Measurements from ENCODE around the gene PMEPA1.

PMEPA1 gene

DNA sequence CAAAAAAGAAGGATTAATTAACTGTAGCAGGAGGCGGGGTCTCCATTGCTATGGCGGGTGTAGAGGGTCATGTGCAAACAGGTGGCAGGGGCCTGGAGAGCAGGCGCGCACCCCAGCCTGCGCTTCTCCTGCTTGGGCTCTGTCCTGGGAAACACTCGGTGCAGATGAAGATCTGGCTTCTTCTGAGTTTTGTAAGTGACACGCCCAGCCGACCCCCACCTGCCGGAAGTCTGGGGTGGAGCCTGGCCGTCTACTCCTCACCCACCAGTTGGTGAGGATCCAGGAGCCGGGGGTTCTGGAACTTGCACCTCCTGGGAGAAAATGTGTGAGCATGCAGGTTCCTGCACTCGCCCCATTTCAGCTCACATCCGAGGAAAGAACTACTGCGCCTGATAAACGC is 19.3 kb downstream of the PMEPA1 start:
- H3K4me1 Mint-ChIP-seq, result peaks cover 62% of the 10 kb centered on the region
- H3K9me3 Mint-ChIP-seq, result no peaks in the 10 kb centered on the region
- no peak overlapping the region for H3K27ac Mint-ChIP-seq
- TF ChIP-seq, protein P1, sequence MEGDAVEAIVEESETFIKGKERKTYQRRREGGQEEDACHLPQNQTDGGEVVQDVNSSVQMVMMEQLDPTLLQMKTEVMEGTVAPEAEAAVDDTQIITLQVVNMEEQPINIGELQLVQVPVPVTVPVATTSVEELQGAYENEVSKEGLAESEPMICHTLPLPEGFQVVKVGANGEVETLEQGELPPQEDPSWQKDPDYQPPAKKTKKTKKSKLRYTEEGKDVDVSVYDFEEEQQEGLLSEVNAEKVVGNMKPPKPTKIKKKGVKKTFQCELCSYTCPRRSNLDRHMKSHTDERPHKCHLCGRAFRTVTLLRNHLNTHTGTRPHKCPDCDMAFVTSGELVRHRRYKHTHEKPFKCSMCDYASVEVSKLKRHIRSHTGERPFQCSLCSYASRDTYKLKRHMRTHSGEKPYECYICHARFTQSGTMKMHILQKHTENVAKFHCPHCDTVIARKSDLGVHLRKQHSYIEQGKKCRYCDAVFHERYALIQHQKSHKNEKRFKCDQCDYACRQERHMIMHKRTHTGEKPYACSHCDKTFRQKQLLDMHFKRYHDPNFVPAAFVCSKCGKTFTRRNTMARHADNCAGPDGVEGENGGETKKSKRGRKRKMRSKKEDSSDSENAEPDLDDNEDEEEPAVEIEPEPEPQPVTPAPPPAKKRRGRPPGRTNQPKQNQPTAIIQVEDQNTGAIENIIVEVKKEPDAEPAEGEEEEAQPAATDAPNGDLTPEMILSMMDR (IDR thresholded peaks at IDR 0.05), result no peak
- no peak overlapping the region for H3K4me3 Mint-ChIP-seq
- DNase-seq, result no peak
- no peaks in the 10 kb centered on the region for H3K36me3 Mint-ChIP-seq (ENCODE audit: low read depth)
- peaks cover 7% of the 10 kb centered on the region for H3K27me3 Mint-ChIP-seq (ENCODE audit: low read depth, poor library complexity)

DNA sequence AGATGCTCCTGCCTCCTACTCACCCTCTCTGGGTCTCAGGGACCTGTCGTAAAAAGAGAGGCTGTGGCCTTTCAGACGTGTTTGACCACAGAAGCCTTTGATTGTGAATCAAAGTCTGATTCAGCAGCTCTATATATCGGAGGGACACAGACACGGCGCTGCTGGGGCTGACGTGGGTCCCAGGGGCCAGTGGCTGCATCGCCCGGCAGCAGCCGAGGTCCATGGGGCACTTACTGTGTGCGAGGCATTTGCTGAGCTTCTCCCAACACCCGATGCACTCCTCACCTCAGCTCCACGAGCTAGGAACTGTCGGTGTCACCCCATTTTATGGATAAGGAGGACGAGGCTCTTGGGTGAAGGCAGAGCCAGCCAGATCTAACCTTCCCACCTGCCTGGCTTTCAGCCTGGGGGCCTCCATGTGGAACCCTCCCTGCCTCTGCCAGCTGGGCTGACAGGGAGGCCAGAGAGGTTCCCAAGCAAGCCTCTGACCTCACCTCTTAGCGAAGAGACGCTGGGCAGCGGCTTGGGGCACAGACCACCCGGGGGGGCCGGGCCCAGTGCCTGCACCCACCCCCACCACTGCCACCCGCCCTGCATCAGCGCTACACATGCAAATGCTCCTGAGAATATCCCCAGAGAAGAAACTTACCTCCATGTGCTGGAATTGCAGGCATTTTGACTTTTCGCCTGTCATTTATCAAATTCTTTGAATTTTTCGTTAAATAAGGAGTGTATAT is 19.9 kb downstream of the PMEPA1 start:
- no peaks in the 10 kb centered on the region for H3K9me3 Mint-ChIP-seq
- DNase-seq, result no peak
- TF ChIP-seq, protein P1 (IDR thresholded peaks at IDR 0.05), result no peak
- no peaks in the 10 kb centered on the region for H3K36me3 Mint-ChIP-seq (ENCODE audit: low read depth)
- no peak overlapping the region for H3K27ac Mint-ChIP-seq
- peaks cover 7% of the 10 kb centered on the region for H3K27me3 Mint-ChIP-seq (ENCODE audit: low read depth, poor library complexity)
- H3K4me1 Mint-ChIP-seq, result peaks cover 68% of the 10 kb centered on the region
- H3K4me3 Mint-ChIP-seq, result no peak overlapping the region

DNA sequence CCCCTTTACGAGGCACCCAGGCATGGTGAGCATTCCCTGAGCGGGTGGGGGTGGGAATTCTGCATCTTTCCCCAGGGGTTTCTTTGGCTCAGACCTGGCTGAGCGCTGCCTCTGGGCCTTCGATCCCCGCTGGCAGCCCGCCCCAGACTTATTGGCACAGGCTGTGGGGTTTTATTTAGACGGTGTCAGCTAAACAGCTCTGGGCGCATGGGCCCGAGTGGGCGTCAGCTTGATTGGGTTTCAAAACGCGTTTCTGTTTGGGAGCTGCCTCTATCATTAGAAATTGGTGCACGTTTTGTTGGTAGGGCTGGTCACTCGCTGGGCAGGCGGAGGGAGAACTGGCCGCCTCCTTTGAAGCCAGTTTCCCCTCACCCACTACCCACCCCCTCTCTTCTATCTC is 21.0 kb downstream of the PMEPA1 start:
- Mint-ChIP-seq H3K4me1 (peaks cover 73% of the 10 kb centered on the region), H3K9me3 (no peaks in the 10 kb centered on the region), H3K36me3 (ENCODE audit: low read depth) (no peaks in the 10 kb centered on the region), H3K4me3 (no peak overlapping the region), H3K27me3 (ENCODE audit: low read depth, poor library complexity) (peaks cover 7% of the 10 kb centered on the region), H3K27ac (no peak overlapping the region)
- no peak for DNase-seq
- TF ChIP-seq, protein P1 (IDR thresholded peaks at IDR 0.05), result no peak

DNA sequence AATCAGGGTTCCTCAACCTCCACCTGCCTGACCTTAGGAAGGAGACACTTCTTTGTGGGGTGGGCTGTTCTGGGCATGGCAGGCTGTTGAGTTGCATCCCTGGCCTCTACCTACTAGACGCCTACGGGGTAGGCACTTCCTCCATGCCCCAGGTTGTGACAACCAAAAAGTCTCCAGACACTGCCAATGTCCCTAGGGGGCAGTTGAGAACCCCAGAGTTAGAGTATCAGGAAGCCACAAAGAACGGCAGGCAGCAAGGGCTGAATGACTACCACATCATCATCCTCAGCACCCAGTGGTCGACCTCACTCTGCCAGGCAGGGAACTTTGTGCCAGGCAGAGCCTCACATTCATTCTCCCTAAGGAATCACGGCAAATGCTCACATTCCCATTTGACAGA is 21.5 kb downstream of the PMEPA1 start:
- no peak overlapping the region for H3K27ac Mint-ChIP-seq
- DNase-seq, result no peak
- H3K36me3 Mint-ChIP-seq (ENCODE audit: low read depth), result no peaks in the 10 kb centered on the region
- TF ChIP-seq, protein P1 (IDR thresholded peaks at IDR 0.05), result no peak
- H3K4me3 Mint-ChIP-seq, result no peak overlapping the region
- H3K4me1 Mint-ChIP-seq, result peaks cover 73% of the 10 kb centered on the region
- H3K9me3 Mint-ChIP-seq, result no peaks in the 10 kb centered on the region
- peaks cover 7% of the 10 kb centered on the region for H3K27me3 Mint-ChIP-seq (ENCODE audit: low read depth, poor library complexity)

DNA sequence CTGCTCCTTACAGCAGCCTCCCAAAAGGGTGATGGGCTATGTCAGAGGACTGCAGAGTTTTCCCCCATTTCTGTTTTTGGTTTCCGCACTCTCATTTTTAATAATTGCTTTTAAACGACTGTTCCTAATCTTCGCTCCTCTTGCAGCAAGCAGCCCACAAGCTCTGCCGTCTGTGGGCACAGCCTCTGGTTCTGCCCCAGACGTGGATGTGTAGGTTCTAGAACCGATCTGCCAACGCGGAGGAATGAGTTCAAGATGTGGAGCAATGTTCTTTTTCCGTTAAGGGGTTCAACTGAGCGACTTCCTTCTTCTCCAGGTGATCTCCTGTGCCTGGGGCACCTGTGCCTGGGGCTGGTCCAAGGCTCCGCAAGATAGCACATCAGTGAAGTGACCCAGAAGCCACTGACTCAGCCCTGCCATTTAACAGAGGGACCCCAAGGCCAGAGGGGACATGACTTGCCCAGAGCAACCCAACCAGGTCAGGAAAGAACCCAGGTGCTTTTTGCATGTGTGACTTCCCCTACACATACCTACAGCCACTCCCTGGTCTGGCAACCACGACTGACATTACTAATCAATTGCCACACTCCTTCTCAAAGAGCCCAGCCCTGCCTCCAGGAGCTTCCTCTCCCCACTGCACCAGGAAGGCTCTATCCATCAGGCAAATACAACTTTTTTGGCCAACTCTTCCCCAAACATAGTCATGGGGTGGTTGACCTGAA is 22.7 kb downstream of the PMEPA1 start:
- H3K4me3 Mint-ChIP-seq, result no peak overlapping the region
- no peaks in the 10 kb centered on the region for H3K9me3 Mint-ChIP-seq
- no peaks in the 10 kb centered on the region for H3K36me3 Mint-ChIP-seq (ENCODE audit: low read depth)
- peaks cover 77% of the 10 kb centered on the region for H3K4me1 Mint-ChIP-seq
- TF ChIP-seq, protein P1 (IDR thresholded peaks at IDR 0.05), result no peak
- H3K27me3 Mint-ChIP-seq (ENCODE audit: low read depth, poor library complexity), result peaks cover 7% of the 10 kb centered on the region
- DNase-seq, result no peak
- H3K27ac Mint-ChIP-seq, result no peak overlapping the region
